K562 (cell line): ENCODE data around the gene ABHD16B. TPM values are rescaled to one million over a fixed set of nuclear protein-coding genes. Genes with fewer than 3 reads are reported as not detected.

Experiments used
- CAMTA2 ChIP-seq: fragments of 250-450 bp; sonication (Bioruptor Pico); conservative IDR thresholded peaks from 2 replicates; pipeline ENCODE4 v1.5.1; 2022
- CXXC5 ChIP-seq: fragments of 250-450 bp; sonication (Bioruptor Pico); IDR thresholded peaks from 2 replicates; pipeline ENCODE4 v1.8.0; 2022; ENCODE audit warnings: inconsistent platforms, mild to moderate bottlenecking, moderate library complexity
- DMBX1 ChIP-seq: fragments of 250-450 bp; sonication (Bioruptor Pico); IDR thresholded peaks from 2 replicates; pipeline ENCODE4 v1.8.0; 2022; ENCODE audit warnings: inconsistent platforms, mild to moderate bottlenecking, moderate library complexity, borderline replicate concordance
- E2F6 ChIP-seq, 2 experiments: IDR thresholded peaks; 2 replicates each; pipeline ENCODE4 v1.6.1; 2011; ENCODE audit warnings: borderline replicate concordance in 1 of 2, control low read depth in 1 of 2, low read depth in 1 of 2, low read length in 1 of 2, mild to moderate bottlenecking in 1 of 2, mixed read lengths in 1 of 2, moderate library complexity in 1 of 2; ENCODE audit not compliant: insufficient read depth in 1 of 2, insufficient read length in 1 of 2, poor library complexity in 1 of 2, severe bottlenecking in 1 of 2; ENCODE audit errors: extremely low read depth in 1 of 2
- ELF1 ChIP-seq: fragments of 200-800 bp; sonication (Bioruptor generic); IDR thresholded peaks from 2 replicates; pipeline ENCODE4 v1.6.1; 2016; ENCODE audit warnings: missing genetic modification characterization, missing compliant biosample characterization
- ETV6 ChIP-seq, 3 experiments: fragments of 150-350 bp in 1 of 3; sonication (generic) in 1 of 3; formaldehyde crosslinking in 1 of 3; IDR thresholded peaks; 2 replicates each; pipeline versions ENCODE4 v1.6.1 to v1.8.0; 2014 to 2022; ENCODE audit warnings: borderline replicate concordance in 2 of 3, low read depth in 2 of 3, antibody characterized with exemption in 1 of 3, low read length in 1 of 3, mild to moderate bottlenecking in 1 of 3, missing genetic modification reagents in 1 of 3
- KDM5B ChIP-seq: fragments of 200-600 bp; sonication (generic); IDR thresholded peaks from 2 replicates; pipeline ENCODE4 v1.6.1; 2012; ENCODE audit warnings: low read depth, mild to moderate bottlenecking, moderate library complexity, low read length, control low read depth, inconsistent platforms; ENCODE audit not compliant: insufficient replicate concordance
- MXD1 ChIP-seq: fragments of 250-450 bp; sonication (Bioruptor Pico); IDR thresholded peaks from 2 replicates; pipeline ENCODE4 v1.8.0; 2021; ENCODE audit warnings: borderline replicate concordance, mild to moderate bottlenecking, moderate library complexity; ENCODE audit not compliant: poor library complexity, severe bottlenecking
- SIN3B ChIP-seq: fragments of 450-650 bp; IDR thresholded peaks from 2 replicates; pipeline ENCODE4 v1.6.1; 2017; ENCODE audit warnings: low read depth, mild to moderate bottlenecking, moderate library complexity
- SRSF9 ChIP-seq: fragments of 200-400 bp; formaldehyde crosslinking; IDR thresholded peaks from 2 replicates; pipeline ENCODE4 v1.6.1; 2017; ENCODE audit warnings: low read depth, low read length, borderline replicate concordance
- TOE1 ChIP-seq, 2 experiments: fragments of 450-650 bp in 1 of 2; sonication (generic) in 1 of 2; formaldehyde crosslinking in 1 of 2; IDR thresholded peaks; 2 replicates each; pipeline versions ENCODE4 v1.7.1 to v1.8.0; 2016 to 2022; ENCODE audit warnings: borderline replicate concordance in 2 of 2, mild to moderate bottlenecking in 2 of 2, antibody characterized with exemption in 1 of 2, inconsistent platforms in 1 of 2, low read depth in 1 of 2, missing genetic modification reagents in 1 of 2, moderate library complexity in 1 of 2
- ZBTB7A ChIP-seq: IDR thresholded peaks from 2 replicates; pipeline ENCODE4 v1.6.1; 2011; ENCODE audit warnings: low read depth, mild to moderate bottlenecking, low read length, moderate library complexity, borderline replicate concordance; ENCODE audit not compliant: control insufficient read depth
- polyA plus RNA-seq, 8 experiments: library from polyadenylated mRNA; depleted of rRNA in 4 of 8; stranded (reverse) in 5 of 8; unstranded in 3 of 8; fragments of >200 nt; fragmentation: Nextera tagmentation in 2 of 8; fragmentation: Illumina TruSeq in 1 of 8; extraction: Ambion mirVana in 2 of 8; extraction: Trizol in 1 of 8; gene quantifications; 2 replicates each; pipeline versions ENCODE4 v1.2.1 to v1.2.3, GENCODE V29; 2011 to 2014; ENCODE audit warnings: inconsistent platforms in 1 of 8, missing spikeins in 1 of 8
- total RNA-seq, 7 experiments: library from RNA; depleted of rRNA in 6 of 7; stranded (reverse); fragments of >200 nt in 6 of 7; fragmentation: Illumina TruSeq in 2 of 7; extraction: Trizol in 2 of 7; gene quantifications; 2 replicates each; pipeline versions ENCODE4 v1.2.1 to v1.2.3, GENCODE V29; 2011 to 2021; ENCODE audit warnings: low replicate concordance in 1 of 7

Gene ABHD16B
- total and polyA plus RNA-seq, 9 of the 15 experiments (the other 6 are each of a cell fraction or from before 2014, with no cell fraction given) = not detected

GRCh38 chr20:63863798-63864544, 2.7 kb downstream of the ABHD16B start (continued):
- TF ChIP-seq CXXC5 (CRISPR knock-in tag) (peak; percentile 85), E2F6 (IDR thresholded peaks at IDR 0.05; ENCODE audit: borderline replicate concordance in 1 of 2, extremely low read depth in 1 of 2, insufficient read depth in 1 of 2, insufficient read length in 1 of 2, low read depth in 1 of 2, low read length in 1 of 2, poor library complexity in 1 of 2, severe bottlenecking in 1 of 2) (peak; percentile 58 to 80), TOE1 (IDR thresholded peaks at IDR 0.05; ENCODE audit: borderline replicate concordance) (no peak), TOE1 (CRISPR knock-in tag; IDR thresholded peaks at IDR 0.05; ENCODE audit: borderline replicate concordance, low read depth) (no peak; the same call in 1 of the 2 replicates), ZBTB7A (0 out of 2 replicates have a peak, but pooled peaks have one; percentile 24), MXD1 (CRISPR knock-in tag) (no peak), ETV6 (IDR thresholded peaks at IDR 0.05; ENCODE audit: borderline replicate concordance in 1 of 2, low read depth in 2 of 2, low read length in 1 of 2) (peak in 1 of 2 experiments; percentile 52; a peak in 1 of 4 replicates), ETV6 (CRISPR knock-in tag; IDR thresholded peaks at IDR 0.05; ENCODE audit: borderline replicate concordance) (no peak), CAMTA2 (0 out of 2 replicates have a peak, but pooled peaks have one; percentile 44), SIN3B (peak; percentile 57; the same call in 1 of the 2 replicates), DMBX1 (CRISPR knock-in tag) (peak; percentile 58; the same call in 1 of the 2 replicates), KDM5B (no peak), ELF1 (tag) (peak; percentile 96), SRSF9 (no peak)
